Measurements from ENCODE around the gene RNF8. TPM values are rescaled to one million over a fixed set of nuclear protein-coding genes. Genes with fewer than 3 reads are reported as not detected.

Gene RNF8
- total and polyA plus RNA-seq, 9 of the 15 experiments (the other 6 are each of a cell fraction or from before 2014, with no cell fraction given): 10.6 to 47.0 (median 37.5) TPM

DNA sequence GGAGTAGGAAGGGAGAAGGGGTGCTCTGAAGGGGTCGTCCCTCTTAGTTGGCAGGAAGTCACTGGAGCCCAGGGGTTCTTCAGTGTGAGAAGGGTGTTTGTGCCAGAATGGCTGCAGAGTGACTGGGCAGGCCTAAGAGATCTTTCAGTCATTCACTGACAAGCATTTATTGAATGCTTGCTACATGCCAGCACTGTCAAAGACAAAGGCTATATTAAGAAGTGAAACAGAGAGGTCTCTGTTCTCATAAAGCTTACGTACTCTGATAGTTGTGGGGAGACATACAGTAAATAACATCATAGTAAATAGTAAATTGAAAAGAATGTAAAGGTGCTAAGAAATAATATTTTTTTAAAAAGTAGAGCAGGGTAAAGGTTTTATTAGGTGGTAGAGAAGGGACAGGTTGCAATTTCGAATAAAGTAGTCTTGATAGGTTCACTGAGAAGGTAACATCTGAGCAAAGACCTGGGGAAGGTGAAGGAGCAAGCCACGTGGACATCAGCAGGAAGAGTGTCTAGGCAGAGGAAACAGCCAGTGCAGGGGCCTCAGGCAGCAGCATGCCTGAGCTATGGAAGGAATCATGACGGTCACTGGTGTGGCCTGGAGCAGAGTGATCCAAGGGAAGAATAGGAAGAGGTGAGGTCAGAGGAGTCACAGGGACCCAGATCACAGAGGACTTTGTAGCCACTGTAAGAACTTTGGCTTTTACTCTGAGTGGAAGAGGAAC, 36.3 kb upstream of the RNF8 start:
- Histone ChIP-seq H2AFZ (ENCODE audit: low read depth, low read length) (no peak overlapping the region), H3K9me1 (ENCODE audit: control insufficient read depth, insufficient read depth, low read length) (peaks cover 5% of the 10 kb centered on the region), H3K79me2 (ENCODE audit: control insufficient read depth, insufficient read depth, low read length) (no peaks in the 10 kb centered on the region), H3K27me3 (ENCODE audit: control insufficient read depth in 2 of 2, insufficient read depth in 2 of 2, low read length in 2 of 2) (no peaks in the 10 kb centered on the region), H3K27ac (ENCODE audit: extremely low read depth, low read depth, low read length) (no peak overlapping the region), H3K9ac (ENCODE audit: insufficient read depth in 1 of 2, low read depth in 2 of 2, low read length in 2 of 2) (no peak overlapping the region), H3K9me3 (replicated peaks; ENCODE audit: control insufficient read depth, insufficient read depth, low read depth, low read length) (no peaks in the 10 kb centered on the region), H3K4me1 (replicated peaks in 1 of 2; ENCODE audit: control insufficient read depth in 2 of 2, insufficient read depth in 2 of 2, low read length in 2 of 2) (peaks cover 17 to 18% of the 10 kb centered on the region in 2 experiments), H3K4me3 (no peak overlapping the region), H3K36me3 (ENCODE audit: control insufficient read depth, insufficient read depth, low read length) (peaks cover 94% of the 10 kb centered on the region), H4K20me1 (replicated peaks; ENCODE audit: control insufficient read depth, insufficient read depth, low read length) (no peaks in the 10 kb centered on the region; the same call in 1 of the 2 replicates), H3K4me2 (ENCODE audit: insufficient read depth, low read length) (no peak overlapping the region)
- TF ChIP-seq ZNF174 (CRISPR knock-in tag; IDR thresholded peaks at IDR 0.05) (no peak), RBM14 (IDR thresholded peaks at IDR 0.05; ENCODE audit: borderline replicate concordance, insufficient read depth, low read depth, low read length) (no peak), C11orf30 (IDR thresholded peaks at IDR 0.05; ENCODE audit: low read depth) (no peak), BACH1 (tag; IDR thresholded peaks at IDR 0.05) (no peak), ELF1 (tag; IDR thresholded peaks at IDR 0.05) (no peak), ZNF436 (CRISPR knock-in tag; IDR thresholded peaks at IDR 0.05) (no peak), ZNF311 (CRISPR knock-in tag; IDR thresholded peaks at IDR 0.05) (no peak), TAF1 (IDR thresholded peaks at IDR 0.05; ENCODE audit: control insufficient read depth, extremely low read depth, insufficient read depth, low read length, severe bottlenecking) (no peak), BCL6 (CRISPR knock-in tag; IDR thresholded peaks at IDR 0.05) (no peak), TRIM28 (IDR thresholded peaks at IDR 0.05) (no peak), BHLHE40 (IDR thresholded peaks at IDR 0.05; ENCODE audit: low read length) (no peak)
- TF ChIP-seq, protein P1, sequence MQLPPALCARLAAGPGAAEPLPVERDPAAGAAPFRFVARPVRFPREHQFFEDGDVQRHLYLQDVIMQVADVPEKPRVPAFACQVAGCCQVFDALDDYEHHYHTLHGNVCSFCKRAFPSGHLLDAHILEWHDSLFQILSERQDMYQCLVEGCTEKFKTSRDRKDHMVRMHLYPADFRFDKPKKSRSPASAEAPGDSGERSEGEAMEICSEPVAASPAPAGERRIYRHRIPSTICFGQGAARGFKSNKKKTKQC (CRISPR knock-in tag; IDR thresholded peaks at IDR 0.05): no peak
- TF ChIP-seq, protein P2, sequence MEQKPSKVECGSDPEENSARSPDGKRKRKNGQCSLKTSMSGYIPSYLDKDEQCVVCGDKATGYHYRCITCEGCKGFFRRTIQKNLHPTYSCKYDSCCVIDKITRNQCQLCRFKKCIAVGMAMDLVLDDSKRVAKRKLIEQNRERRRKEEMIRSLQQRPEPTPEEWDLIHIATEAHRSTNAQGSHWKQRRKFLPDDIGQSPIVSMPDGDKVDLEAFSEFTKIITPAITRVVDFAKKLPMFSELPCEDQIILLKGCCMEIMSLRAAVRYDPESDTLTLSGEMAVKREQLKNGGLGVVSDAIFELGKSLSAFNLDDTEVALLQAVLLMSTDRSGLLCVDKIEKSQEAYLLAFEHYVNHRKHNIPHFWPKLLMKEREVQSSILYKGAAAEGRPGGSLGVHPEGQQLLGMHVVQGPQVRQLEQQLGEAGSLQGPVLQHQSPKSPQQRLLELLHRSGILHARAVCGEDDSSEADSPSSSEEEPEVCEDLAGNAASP (IDR thresholded peaks at IDR 0.05): no peak
- POLR2A ChIA-PET: interaction anchor here (1.1 kb wide), 1 partner anchor 8 kb away, joined by 3 read pairs; no protein-coding TSS in a partner anchor
- intact Hi-C loops (cut with micrococcal nuclease) (no loop called here), in situ Hi-C loops (cut with MboI) (loop anchor here (5.0 kb wide), 1 partner anchor 295 kb away; no protein-coding TSS in a partner anchor)
- no peak for FAIRE-seq
- ATAC-seq: no peak
- no peak for DNase-seq (ENCODE audit: extremely low read depth in 1 of 4, low spot score in 3 of 4)
- BruUV-seq (replicated peaks): no TSS peak
- 81% methylated on average over 5 of the region's 5 CpGs for WGBS (ENCODE audit: insufficient coverage, low coverage, missing lambda C conversion rate)
- CTCF ChIA-PET (ENCODE audit: low intra/inter-chr PET ratio): no interaction called here
